HG03378 (cell line): ENCODE results near the gene PRSS23.
"Not testable (repeated sequence)": the region's sequence is repeated elsewhere in the genome, so short reads cannot be mapped to it uniquely, and the experiment has no call there.

Experiments
- ATAC-seq: cut with Tn5 transposase; IDR thresholded peaks from one replicate; pipeline ENCODE4 v1.9.1; 2021; ENCODE audit warnings: mild to moderate bottlenecking, moderate library complexity; ENCODE audit not compliant: unreplicated experiment

PRSS23 gene, protein sequence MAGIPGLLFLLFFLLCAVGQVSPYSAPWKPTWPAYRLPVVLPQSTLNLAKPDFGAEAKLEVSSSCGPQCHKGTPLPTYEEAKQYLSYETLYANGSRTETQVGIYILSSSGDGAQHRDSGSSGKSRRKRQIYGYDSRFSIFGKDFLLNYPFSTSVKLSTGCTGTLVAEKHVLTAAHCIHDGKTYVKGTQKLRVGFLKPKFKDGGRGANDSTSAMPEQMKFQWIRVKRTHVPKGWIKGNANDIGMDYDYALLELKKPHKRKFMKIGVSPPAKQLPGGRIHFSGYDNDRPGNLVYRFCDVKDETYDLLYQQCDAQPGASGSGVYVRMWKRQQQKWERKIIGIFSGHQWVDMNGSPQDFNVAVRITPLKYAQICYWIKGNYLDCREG

DNA sequence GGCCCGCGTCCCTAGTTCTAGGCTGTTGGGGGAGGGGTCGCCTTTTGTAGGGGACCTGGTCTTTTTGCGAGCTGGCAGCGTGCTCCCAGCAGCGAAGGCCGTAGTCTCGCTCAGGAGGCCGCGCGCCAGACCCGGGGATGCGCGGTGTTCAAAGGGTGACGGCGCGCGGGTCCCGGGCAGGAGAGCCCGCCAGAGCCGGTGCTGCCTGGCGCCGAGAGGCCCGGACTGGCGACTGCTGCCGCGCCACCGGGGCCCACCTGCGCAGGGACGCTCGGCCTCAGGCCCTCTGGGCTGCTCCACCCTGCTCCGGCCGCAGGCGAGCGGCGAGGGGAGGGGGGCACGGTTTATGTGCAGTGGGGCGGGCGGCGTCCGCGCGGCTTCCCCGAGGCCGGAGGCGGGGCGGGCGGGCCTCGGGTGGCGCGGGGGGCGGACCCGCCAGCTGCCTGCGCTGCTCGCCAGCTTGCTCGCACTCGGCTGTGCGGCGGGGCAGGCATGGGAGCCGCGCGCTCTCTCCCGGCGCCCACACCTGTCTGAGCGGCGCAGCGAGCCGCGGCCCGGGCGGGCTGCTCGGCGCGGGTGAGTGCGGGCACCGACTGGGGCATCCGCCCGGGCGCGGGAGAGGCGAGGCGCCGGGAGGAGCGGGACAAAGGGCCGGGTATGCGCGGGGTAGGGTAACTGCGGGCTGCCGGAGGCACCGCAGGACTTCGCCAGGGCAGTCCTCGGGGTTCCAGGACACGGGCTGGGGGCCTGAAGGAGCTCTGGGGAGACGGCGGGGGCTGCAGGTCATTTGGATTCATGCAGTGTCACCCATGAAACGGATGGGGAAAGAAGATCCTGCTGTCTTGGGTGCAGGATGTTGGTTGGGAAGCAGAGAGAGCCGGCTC, at the start of gene PRSS23:
Gene PRSS23, plus strand, starts transcription at position 467 of the 884 bp plus-strand sequence. CDS start 7,102 bp downstream, outside the sequence.
- no peak for ATAC-seq

DNA sequence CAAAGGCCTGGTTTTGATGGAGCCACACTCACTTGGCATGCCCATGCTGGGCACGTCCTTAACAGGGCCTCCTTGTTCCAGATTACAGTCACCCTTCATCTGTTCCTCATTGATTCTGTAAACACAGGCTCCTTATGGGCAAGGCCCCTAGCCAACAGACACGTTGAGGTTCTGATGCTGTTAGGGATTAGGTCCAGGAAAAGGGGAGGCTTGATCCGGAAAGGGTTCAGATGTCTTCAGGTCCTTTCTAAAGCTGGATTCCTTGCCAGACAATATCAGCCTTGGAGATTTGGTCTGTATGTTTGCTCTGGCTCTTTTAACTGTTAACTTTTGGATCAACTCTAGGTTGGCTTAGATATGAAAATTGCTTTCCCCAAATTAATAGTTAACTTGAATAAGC, 46.9 kb upstream of the PRSS23 start:
- no peak for ATAC-seq

DNA sequence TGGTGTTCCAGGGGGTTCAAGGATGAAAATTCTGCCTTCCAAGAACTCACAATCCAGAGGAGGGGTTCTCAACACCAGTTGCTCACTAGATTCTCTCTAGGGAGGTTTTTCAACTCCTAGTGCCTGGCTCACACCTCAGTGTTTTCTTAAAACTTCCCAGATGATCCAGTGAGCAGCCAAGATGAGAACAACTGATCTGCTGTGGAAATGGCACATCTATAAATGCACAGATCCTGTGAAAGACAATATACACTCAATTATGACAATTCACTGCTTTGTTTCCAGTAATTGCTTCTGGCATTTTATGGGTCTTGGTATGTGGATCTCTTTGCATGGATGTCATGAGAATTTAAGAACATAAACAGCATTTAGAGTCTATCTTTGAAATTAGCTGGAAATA, 45.2 kb upstream of the PRSS23 start:
- ATAC-seq: no peak

DNA sequence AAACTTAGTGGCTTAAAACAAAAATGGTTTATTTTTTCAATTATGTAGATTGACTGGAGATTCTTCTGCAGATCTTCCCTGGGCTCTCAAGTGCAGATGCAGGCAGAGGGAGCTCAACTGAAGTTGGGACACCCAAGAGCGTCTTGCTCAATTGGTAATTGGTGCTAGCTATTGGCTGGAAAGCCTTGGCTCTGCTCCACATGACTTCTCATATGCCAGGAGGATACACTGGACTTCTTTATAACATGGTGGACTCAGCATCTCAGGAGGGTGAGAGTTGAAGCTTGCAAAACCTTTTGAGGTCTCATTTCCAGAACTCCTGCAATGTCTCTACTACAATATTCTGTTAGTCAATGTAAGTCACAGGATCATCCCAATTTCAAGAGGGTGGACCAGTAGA, 42.2 kb upstream of the PRSS23 start:
- no peak for ATAC-seq

DNA sequence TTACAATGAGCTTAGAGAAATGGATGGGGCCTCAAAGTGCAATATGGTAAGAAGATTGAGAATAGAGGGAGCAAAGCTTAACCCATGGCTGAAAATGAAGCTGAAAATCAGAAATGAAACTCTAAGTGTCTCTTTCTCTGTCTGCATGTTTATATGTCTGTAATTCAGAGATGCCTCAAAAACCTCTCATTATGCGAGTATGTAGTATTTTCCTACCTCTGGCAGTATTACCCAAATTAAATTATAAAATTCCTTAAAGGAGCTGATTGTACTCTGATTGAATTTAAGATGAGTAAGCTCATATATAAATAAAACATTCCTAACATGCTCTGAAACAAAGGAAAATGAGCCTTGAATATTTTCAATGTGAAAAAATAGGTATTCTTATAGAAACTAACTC, 39.8 kb upstream of the PRSS23 start:
- no peak for ATAC-seq

DNA sequence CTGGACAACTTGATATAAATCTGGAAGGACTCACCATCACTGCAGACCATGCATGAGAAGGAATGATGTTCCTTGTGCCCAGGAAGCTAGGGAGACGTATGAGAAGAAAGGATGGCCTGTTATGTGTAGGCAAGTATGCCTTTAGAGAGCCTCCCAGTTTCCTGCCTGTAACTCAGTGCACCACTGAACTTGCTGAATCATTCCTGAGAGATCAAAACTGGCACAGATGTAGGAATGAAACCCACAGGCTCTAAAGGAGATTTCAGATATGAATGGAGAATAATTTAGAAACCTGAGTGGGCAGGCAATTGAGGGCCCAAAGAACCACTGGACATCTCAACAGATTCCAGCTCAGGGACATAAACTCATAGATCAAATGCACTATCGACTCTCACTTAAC, 38.4 kb upstream of the PRSS23 start:
- ATAC-seq: no peak

DNA sequence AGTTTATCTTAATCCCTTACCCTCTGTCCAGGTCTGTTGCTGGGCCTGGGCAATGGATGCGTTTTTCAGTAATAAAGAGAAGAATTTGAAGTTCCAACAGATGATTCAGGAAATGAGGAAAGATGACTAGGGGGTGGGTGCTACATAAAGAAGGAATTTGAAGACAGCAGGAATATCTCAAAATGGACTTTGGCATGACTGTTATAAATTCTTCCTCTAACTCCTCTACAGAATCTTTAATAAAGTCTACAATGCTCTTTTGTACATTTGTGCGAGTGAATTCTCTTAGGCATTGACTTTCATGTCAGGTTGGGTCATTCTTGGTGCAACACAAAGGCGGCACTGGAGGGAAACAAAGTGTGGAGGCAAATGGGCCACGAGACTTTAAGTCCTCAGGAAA, 35.1 kb upstream of the PRSS23 start:
- ATAC-seq: no peak

DNA sequence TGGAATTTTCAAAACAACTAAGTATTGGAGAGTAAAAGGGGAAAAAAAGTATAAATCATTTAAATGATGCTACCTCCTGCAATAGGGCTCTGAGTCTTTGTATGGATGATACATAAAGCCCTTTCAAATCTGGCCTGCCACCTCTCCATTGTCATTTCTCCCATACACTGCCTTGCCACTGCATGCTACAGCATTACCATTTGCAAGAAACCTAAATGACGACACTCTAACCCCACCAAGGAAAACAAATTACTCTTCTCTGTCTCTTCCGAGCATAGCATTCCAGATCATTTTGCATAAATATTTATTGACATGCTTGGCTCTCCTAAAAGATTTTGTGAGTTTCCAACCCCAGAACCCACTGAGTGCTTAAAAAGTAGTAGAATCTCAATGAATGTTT, 34.5 kb upstream of the PRSS23 start:
- ATAC-seq: no peak

DNA sequence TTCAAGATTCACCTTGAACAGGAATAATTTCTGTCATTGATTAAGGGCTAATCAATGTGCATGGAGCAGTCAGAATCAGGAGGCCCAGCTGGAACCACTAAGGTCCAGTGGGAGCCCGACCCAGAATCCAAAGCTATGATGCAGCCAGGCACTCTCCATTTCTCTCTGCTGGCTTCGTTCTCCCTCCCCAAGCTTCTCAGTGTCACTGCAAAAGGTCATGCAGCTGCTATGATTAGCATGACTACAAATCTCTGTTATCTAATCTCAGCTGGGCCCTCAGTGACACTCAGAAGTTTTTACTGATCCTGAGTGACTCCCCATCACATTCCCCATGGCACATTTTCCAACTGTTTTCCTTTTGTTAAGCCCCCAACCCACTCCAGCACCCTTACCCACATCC, 31.1 kb upstream of the PRSS23 start:
- ATAC-seq: no peak

DNA sequence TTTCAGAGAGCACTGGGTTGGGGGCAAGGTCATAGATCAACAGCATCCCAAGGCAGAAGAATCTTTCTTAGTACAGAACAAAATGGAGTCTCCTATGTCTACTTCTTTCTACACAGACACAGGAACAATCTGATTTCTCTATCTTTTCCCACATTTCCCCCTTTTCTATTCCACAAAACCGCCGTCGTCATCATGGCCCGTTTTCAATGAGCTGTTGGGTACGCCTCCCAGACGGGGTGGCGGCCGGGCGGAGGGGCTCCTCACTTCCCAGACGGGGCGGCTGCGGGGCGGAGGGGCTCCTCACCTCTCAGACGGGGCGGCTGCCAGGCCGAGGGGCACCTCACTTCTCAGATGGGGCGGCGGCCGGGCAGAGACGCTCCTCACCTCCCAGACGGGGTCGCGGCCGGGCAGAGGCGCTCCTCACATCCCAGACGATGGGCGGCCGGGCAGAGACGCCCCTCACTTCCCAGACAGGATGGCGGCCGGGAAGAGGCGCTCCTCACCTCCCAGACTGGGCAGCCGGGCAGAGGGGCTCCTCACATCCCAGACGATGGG, 29.8 kb upstream of the PRSS23 start:
- ATAC-seq: not testable (repeated sequence)

DNA sequence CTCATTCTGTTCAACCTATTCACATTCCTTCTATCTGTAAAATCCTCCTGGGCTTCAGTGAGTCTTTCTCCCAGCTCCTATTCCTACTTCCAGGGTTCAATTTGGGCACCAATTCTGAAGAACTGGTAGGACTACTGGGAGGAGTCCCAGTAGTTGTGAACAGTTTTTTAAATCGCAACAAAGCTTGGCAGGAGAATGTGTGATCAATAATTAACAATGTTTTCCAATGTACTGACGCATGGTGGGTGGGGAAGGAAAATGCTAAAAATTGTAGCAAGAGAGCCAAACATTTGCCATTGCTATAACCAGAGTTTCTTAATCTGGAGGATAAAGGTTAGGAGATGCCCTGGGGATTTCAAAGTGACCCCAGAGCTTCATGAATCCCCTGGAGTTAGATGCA, 27.3 kb upstream of the PRSS23 start:
- ATAC-seq: no peak

DNA sequence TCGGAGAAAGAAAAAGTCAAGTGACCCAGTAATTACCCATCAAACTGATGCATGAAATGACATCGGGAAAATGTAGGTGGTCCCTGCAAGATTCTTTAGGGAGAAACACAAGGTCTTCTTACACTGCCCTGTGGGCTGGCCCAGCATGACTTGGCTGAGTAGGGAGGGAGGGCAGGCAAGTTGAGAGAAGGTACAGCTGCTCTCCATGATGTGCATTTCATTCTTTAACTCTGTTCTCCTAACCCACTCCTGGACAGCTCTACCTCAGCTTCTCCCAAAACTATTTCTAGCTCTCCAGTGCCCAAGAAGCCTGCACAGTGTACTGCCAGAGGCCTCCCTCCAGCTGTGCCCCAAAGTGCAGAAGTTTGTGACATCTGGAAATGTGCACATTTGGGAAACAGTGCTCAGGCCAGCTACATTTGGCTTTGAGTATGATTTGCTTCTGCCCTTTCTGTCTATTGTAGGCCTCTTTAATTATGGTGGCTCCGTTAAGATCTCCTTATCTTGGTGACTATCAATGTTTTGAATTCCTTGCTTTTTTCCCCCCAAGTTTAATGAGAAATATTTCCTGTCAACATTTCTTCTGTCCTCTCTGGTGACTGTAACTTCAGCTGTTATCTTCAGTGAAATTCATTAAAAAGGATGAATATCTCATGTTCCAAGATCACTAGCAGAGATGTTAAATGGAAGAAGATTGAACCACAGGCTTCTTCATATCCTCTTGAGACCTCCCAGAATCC, 26.7 kb upstream of the PRSS23 start:
- ATAC-seq: no peak

DNA sequence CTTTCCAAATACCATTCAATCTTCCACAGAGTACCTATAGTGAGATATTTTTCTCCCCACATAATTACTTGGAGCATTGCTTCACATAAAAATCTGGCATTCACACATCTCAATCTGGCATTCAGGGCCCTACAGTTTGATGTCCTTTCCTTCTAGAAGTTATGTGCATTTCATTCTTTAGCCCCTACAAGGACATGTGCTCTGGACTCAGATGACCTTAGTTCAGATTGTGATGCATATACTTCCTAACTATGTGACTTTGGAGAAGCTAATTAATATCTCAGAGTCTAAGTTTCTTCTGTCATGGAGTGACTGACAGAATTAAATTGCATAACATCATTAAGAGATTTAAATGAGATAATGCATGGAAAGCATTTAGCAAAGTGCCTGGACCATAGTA, 25.9 kb upstream of the PRSS23 start:
- ATAC-seq: no peak

DNA sequence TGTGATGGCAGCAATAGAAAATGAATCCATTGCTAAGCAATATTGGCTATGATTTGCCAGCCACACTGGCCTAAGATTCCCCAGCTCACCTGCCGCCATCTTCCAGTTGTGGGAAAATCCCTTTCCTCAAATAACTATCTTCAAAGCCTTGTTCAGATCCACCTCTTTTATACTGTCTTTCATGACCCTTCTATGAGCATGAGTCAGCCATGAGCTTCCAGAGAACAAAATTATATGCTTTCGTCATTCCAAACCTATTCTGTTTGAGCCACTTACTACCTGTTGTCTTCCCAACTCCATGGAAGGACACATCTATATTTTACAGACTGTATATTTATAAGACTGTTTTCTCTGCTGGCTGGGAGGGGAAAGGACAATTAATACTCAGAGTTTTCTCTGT, 25.0 kb upstream of the PRSS23 start:
- no peak for ATAC-seq

DNA sequence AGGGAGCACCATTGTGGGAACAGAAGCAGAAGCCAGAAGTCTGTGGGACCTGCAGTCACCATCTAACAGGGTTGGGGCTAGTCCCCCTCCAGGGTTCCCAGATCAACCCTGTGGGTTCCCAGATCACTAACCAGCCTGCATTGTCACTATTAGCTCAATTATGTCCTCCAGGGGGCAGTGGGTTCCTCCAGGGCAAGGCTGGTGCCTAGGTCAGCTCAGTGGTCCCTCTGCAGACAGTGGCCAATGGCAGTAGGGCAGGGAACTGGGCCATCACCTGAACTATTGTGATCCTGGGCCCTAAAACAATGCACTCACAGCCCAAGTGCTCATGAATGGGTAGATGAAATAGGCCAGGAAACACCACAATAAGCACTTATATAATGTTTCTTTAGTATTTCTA, 18.8 kb upstream of the PRSS23 start:
- ATAC-seq: no peak

DNA sequence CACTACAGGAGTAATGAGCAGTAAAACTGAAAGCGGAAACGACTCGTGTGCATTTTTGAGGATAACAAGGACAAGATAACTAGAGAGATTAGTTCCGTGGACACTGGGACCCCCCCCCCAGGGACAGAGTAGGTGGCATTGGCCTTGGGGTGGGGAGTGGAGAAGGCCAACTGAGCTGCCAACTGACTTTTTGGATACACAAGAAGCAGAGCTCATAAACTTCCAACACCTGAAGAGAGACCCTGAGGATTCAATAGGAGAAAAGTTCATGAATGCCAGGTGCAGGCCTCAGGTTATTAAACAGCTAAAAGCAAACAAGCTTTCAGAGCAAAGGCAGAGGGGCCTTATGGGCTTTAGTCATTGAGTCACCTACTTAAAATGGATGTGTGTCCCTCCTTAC, 17.6 kb upstream of the PRSS23 start:
- ATAC-seq: no peak

DNA sequence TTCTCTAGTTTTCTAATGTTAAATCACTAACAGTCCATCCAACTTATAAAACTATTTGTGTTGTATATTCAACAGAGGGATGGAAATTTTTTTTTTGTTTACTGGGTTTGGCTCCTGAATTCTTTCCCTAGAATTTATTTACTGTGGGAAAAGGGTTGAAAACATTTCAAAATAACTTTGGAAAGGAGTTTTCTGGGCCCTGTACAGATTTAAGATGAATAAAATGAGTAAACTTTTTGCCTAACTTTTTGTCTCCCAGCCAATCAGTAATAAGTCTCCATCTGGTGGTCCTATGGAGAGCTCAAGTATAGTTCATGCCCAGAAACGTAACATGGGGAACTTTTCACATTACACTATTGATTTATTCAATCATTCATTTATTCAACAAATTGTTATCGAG, 16.7 kb upstream of the PRSS23 start:
- ATAC-seq: no peak

DNA sequence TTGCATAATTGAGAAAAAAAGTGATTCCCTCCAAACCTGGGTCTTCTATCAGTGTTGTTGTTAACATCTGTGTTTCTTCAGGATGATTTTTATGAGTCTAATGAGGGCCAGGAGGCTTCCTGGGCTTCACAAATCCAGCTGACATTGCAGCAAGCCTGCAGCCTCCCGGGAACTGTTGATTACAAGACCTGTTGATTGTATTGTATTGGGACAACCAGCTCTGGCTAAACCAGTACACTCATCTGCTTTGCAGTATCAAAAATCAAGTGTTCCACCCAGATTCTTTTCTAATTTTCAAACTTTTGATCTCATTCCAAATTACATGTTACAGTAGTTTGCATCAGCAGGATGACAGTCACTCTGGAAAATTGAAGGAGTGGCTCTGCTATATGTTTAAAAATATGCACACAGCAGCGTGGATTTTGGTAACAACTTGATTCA, 16.1 kb upstream of the PRSS23 start:
- no peak for ATAC-seq

DNA sequence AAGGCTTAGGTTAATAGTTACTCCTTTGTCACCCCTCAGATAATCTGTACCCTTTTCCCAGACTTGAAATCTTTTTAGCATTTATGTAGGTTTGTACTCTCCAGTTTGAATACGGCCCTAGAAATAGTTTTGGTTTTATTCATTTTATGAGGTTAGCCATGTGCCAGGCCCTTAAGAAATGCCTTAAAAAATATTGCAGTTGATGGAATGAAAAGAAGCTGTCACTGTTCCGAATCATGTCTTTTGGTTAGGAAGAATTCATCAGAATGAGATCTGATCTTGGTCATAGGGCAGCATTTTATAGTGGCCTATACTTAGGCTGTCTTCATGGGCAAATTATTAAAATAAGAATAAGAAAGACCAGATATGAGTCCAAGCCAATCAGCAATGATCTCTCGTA, 14.8 kb upstream of the PRSS23 start:
- no peak for ATAC-seq

DNA sequence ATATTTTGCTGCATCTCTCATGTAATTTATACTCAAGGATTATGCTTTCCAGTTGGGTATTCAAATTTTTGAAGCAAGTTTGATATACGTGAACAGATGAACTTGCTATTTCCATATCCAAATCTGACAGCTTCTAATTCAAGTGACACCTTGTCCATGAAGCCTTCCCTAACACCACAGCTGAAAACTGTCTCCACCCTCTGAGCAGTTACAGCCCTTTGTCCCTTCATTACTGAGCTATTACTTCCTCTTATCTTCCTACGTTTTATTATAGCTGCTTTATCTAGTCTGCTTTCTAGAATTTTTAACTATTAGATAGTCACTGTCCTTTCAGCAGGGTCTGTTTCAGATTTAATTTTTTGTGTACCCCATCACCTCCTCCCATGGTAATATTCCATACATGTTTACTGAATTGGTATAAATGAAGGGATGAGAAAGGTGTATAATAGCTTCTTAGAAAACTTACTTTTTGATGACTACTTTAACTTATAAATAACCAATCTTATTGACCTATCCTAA, 13.3 kb upstream of the PRSS23 start:
- no peak for ATAC-seq

DNA sequence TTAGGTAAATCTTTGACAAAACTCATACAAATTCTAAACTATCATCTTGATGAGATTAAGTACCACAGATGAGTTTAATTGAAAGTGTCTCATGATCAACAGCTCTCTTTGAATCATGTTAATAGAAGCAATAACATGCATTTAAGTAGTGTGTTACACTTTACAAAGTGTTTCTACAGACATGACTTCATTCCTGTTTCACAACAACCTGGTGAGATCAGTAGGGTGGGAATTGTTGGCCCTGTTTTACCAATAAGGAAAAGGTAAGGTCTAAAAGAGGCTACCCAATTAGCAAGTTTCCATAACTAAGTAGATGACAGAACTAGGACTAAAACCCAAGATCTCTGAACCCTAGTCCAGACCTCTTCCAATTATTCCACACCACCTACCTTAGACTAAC, 12.7 kb upstream of the PRSS23 start:
- ATAC-seq: no peak
